K562 (cell line): Measurements from ENCODE around the gene CCDC88C. TPM values are rescaled to one million over a fixed set of nuclear protein-coding genes. Genes with fewer than 3 reads are reported as not detected.
A peak's percentile ranks its signal among the peaks of the same experiment; 100 is the strongest.

Experiments used
- BACH1 ChIP-seq: fragments of 200-800 bp; sonication (Bioruptor generic); IDR thresholded peaks from 2 replicates; pipeline ENCODE4 v1.6.1; 2016; ENCODE audit warnings: missing genetic modification characterization, missing compliant biosample characterization
- C11orf30 ChIP-seq: fragments of 450-650 bp; IDR thresholded peaks from 2 replicates; pipeline ENCODE4 v1.6.1; 2016; ENCODE audit warnings: low read depth, mild to moderate bottlenecking
- CBX3 ChIP-seq, 2 experiments: IDR thresholded peaks; 1 replicate in 1 of 2; 2 replicates in 1 of 2; pipeline ENCODE4 v1.6.1; 2012; ENCODE audit warnings: inconsistent platforms in 2 of 2, low read length in 2 of 2, borderline replicate concordance in 1 of 2, control low read depth in 1 of 2
- CBX5 ChIP-seq: IDR thresholded peaks from 2 replicates; pipeline ENCODE4 v1.6.1; 2014; ENCODE audit warnings: low read depth, borderline replicate concordance
- FOXK2 ChIP-seq, 2 experiments: fragments of 450-650 bp; IDR thresholded peaks in 1 of 2; conservative IDR thresholded peaks in 1 of 2; 2 replicates each; pipeline ENCODE4 v1.6.1; 2016; ENCODE audit warnings: low read depth in 2 of 2, mild to moderate bottlenecking in 1 of 2
- HCFC1 ChIP-seq: IDR thresholded peaks from 2 replicates; pipeline ENCODE4 v1.6.1; 2012; ENCODE audit warnings: low read depth, low read length, improper control_type of control experiment
- HDAC2 ChIP-seq: fragments of 450-650 bp; IDR thresholded peaks from 2 replicates; pipeline ENCODE4 v1.6.1; 2016; ENCODE audit warnings: mild to moderate bottlenecking
- JUND ChIP-seq, 2 experiments: IDR thresholded peaks; 2 replicates in 1 of 2; 3 replicates in 1 of 2; pipeline ENCODE4 v1.6.1; 2011; ENCODE audit warnings: borderline replicate concordance in 2 of 2, low read depth in 2 of 2, low read length in 2 of 2, improper control_type of control experiment in 1 of 2, missing biosample characterization in 1 of 2, missing genetic modification characterization in 1 of 2, missing genetic modification reagents in 1 of 2
- L3MBTL2 ChIP-seq: fragments of 450-650 bp; IDR thresholded peaks from 2 replicates; pipeline ENCODE4 v1.6.1; 2016; ENCODE audit warnings: mild to moderate bottlenecking, moderate library complexity
- MAFF ChIP-seq: IDR thresholded peaks from 2 replicates; pipeline ENCODE4 v1.6.1; 2012; ENCODE audit warnings: low read length, improper control_type of control experiment
- MAFG ChIP-seq: fragments of 450-650 bp; conservative IDR thresholded peaks from 2 replicates; pipeline ENCODE4 v1.6.1; 2016; ENCODE audit warnings: missing genetic modification characterization, missing compliant biosample characterization
- MEIS2 ChIP-seq: fragments of 450-650 bp; IDR thresholded peaks from 2 replicates; pipeline ENCODE4 v1.6.1; 2014; ENCODE audit warnings: mild to moderate bottlenecking; ENCODE audit not compliant: partially characterized antibody
- MTA2 ChIP-seq: fragments of 450-650 bp; IDR thresholded peaks from 2 replicates; pipeline ENCODE4 v1.6.1; 2016; ENCODE audit warnings: low read depth
- NFXL1 ChIP-seq: fragments of 450-650 bp; formaldehyde crosslinking; IDR thresholded peaks from 2 replicates; pipeline ENCODE4 v1.4.0; 2021; ENCODE audit warnings: mild to moderate bottlenecking
- PHF21A ChIP-seq: fragments of 450-650 bp; IDR thresholded peaks from 2 replicates; pipeline ENCODE4 v1.6.1; 2017; ENCODE audit warnings: low read depth, borderline replicate concordance
- POLR2AphosphoS5 ChIP-seq: IDR thresholded peaks from 2 replicates; pipeline ENCODE4 v1.6.1; 2011; ENCODE audit warnings: mild to moderate bottlenecking, low read depth, low read length, moderate library complexity; ENCODE audit not compliant: control insufficient read depth, insufficient read depth
- RBFOX2 ChIP-seq: fragments of 200-400 bp; formaldehyde crosslinking; IDR thresholded peaks from 2 replicates; pipeline ENCODE4 v1.6.1; 2017; ENCODE audit warnings: low read depth, mild to moderate bottlenecking, low read length, moderate library complexity
- TAL1 ChIP-seq: fragments of 450-650 bp; IDR thresholded peaks from 2 replicates; pipeline ENCODE4 v1.6.1; 2016; ENCODE audit warnings: mild to moderate bottlenecking
- TCF7L2 ChIP-seq: fragments of 150-350 bp; IDR thresholded peaks from 2 replicates; pipeline ENCODE4 v1.6.1; 2016; ENCODE audit warnings: low read depth, mild to moderate bottlenecking, low read length, moderate library complexity
- U2AF2 ChIP-seq: fragments of 200-400 bp; formaldehyde crosslinking; optimal IDR thresholded peaks from 2 replicates; pipeline ENCODE3; 2017; ENCODE audit warnings: low read depth, mild to moderate bottlenecking, low read length
- ZBTB17 ChIP-seq: fragments of 450-650 bp; formaldehyde crosslinking; IDR thresholded peaks from 2 replicates; pipeline ENCODE4 v1.4.0; 2020; ENCODE audit warnings: mild to moderate bottlenecking
- ZMIZ1 ChIP-seq, 2 experiments: fragments of 150-350 bp in 1 of 2; IDR thresholded peaks; 2 replicates each; pipeline ENCODE4 v1.6.1; 2012 to 2016; ENCODE audit warnings: low read depth in 2 of 2, low read length in 2 of 2, mild to moderate bottlenecking in 1 of 2, moderate library complexity in 1 of 2
- ZNF23 ChIP-seq: fragments of 250-450 bp; sonication (Bioruptor Pico); IDR thresholded peaks from 2 replicates; pipeline ENCODE4 v1.4.0; 2020; ENCODE audit warnings: mild to moderate bottlenecking
- ZNF316 ChIP-seq: fragments of 450-650 bp; IDR thresholded peaks from 2 replicates; pipeline ENCODE4 v1.6.1; 2016
- ZNF644 ChIP-seq: fragments of 200-800 bp; sonication (Bioruptor generic); IDR thresholded peaks from 2 replicates; pipeline ENCODE4 v1.6.1; 2016; ENCODE audit warnings: low read depth, missing genetic modification characterization, missing compliant biosample characterization
- polyA plus RNA-seq, 8 experiments: library from polyadenylated mRNA; depleted of rRNA in 4 of 8; stranded (reverse) in 5 of 8; unstranded in 3 of 8; fragments of >200 nt; fragmentation: Nextera tagmentation in 2 of 8; fragmentation: Illumina TruSeq in 1 of 8; extraction: Ambion mirVana in 2 of 8; extraction: Trizol in 1 of 8; gene quantifications; 2 replicates each; pipeline versions ENCODE4 v1.2.1 to v1.2.3, GENCODE V29; 2011 to 2014; ENCODE audit warnings: inconsistent platforms in 1 of 8, missing spikeins in 1 of 8
- total RNA-seq, 7 experiments: library from RNA; depleted of rRNA in 6 of 7; stranded (reverse); fragments of >200 nt in 6 of 7; fragmentation: Illumina TruSeq in 2 of 7; extraction: Trizol in 2 of 7; gene quantifications; 2 replicates each; pipeline versions ENCODE4 v1.2.1 to v1.2.3, GENCODE V29; 2011 to 2021; ENCODE audit warnings: low replicate concordance in 1 of 7

CCDC88C gene
- total and polyA plus RNA-seq, 9 of the 15 experiments (the other 6 are each of a cell fraction or from before 2014, with no cell fraction given) = 0.62 to 22.5 (median 10.7) TPM

DNA sequence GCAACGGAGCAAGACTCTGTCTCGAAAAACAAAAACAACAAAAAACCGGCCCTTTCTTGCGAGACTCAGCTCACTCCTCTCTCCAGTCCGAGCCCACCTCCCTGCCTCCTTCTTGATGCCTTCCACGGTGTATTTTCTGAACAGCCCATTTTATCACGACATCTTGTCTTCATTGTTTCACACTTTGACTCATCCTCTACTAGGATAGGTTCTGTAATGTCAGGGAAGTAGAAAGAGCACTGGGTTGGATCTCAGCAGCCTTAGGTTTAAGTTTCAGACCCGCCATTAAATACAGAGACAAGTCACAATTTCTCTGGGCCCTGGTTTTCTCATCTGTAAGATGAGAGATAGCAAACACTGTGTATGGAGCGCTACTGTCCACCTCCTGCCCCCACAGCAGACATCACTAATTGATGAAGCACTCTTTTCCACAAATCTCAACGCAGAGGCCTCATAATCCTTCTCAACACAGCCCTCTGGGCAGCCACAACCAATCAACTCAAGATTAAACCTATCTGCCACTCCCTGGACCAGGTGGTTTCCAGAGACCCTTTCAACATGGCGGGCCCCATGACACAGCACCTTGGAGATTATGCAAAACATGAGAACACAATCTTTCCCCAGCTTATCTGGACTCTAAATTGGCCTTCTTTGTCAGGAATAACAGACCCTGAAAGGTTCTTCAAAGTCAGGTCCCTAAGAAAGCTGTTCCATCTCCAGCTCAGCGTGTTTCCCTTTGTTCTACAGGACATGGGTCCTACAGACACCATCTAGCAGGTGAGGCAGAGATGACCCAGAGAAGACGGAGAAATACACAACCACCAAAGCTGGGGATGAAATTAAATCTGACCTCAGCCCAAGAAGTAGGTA, 35.6 kb downstream of the CCDC88C start (continued):
- no peak for TF ChIP-seq U2AF2
- TF ChIP-seq BACH1 = 0 out of 2 replicates have a peak, but pooled peaks have one; percentile 39
- TF ChIP-seq L3MBTL2 = peak; percentile 41; the same call in 1 of the 2 replicates
- TF ChIP-seq ZNF23 (CRISPR knock-in tag) = peak; percentile 99
- TF ChIP-seq C11orf30 = peak; percentile 75
- TF ChIP-seq MAFF = peak; percentile 46; the same call in 1 of the 2 replicates
- TF ChIP-seq MAFG (tag) = peak; percentile 74
- TF ChIP-seq ZMIZ1 (IDR thresholded peaks at IDR 0.05; ENCODE audit: low read depth in 2 of 2, low read length in 2 of 2) = peak in 1 of 2 experiments; percentile 78; a peak in 2 of 4 replicates
- 0 out of 2 replicates have a peak, but pooled peaks have one; percentile 35 for TF ChIP-seq HDAC2
- peak; percentile 21; the same call in 1 of the 2 replicates for TF ChIP-seq PHF21A
- peak; percentile 98 for TF ChIP-seq ZBTB17
- peak; percentile 11; the same call in 1 of the 2 replicates for TF ChIP-seq POLR2AphosphoS5
- TF ChIP-seq JUND (IDR thresholded peaks at IDR 0.05; ENCODE audit: borderline replicate concordance, low read depth, low read length) = no peak
- TF ChIP-seq JUND (tag; IDR thresholded peaks at IDR 0.05; ENCODE audit: borderline replicate concordance, low read depth, low read length) = peak; percentile 26; the same call in 1 of the 3 replicates
- no peak for TF ChIP-seq CBX5
- peak in 1 of 2 experiments; percentile 31; a peak in 1 of 3 replicates for TF ChIP-seq CBX3 (IDR thresholded peaks at IDR 0.05; ENCODE audit: borderline replicate concordance in 1 of 2, low read length in 2 of 2)
- TF ChIP-seq NFXL1 (CRISPR knock-in tag) = no peak
- TF ChIP-seq ZNF316 = peak; percentile 70
- no peak for TF ChIP-seq TCF7L2
- TF ChIP-seq ZNF644 = no peak
- TF ChIP-seq RBFOX2 = no peak
- TF ChIP-seq HCFC1 = peak; percentile 58
- TF ChIP-seq TAL1 = 0 out of 2 replicates have a peak, but pooled peaks have one; percentile 24
- peak in 1 of 2 experiments; percentile 46; a peak in 1 of 4 replicates for TF ChIP-seq FOXK2 (conservative IDR thresholded peaks at IDR 0.05 in 1 of 2, IDR thresholded peaks at IDR 0.05 in 1 of 2; ENCODE audit: low read depth in 2 of 2)
- peak; percentile 13 for TF ChIP-seq MEIS2
- TF ChIP-seq MTA2 = no peak
